GM23338 (cell line): Measurements from ENCODE around the gene RBKS. TPM values are rescaled to one million over a fixed set of nuclear protein-coding genes. Genes with fewer than 3 reads are reported as not detected.

Source experiments
- ATAC-seq: fragments of 200-7000 bp; cut with Tn5 transposase; 3 replicates; pipeline ENCODE4 v1.9.1; 2020
- DNase-seq: peaks from one replicate; pipeline ENCODE4 v3.0.0-alpha.2; 2015; ENCODE audit warnings: low spot score
- H2AFZ ChIP-seq: fragments of 200-600 bp; sonication (generic); 2 replicates; pipeline ENCODE4 v1.8.0; 2016; ENCODE audit warnings: antibody characterized with exemption, mild to moderate bottlenecking, moderate library complexity
- H3F3A ChIP-seq: fragments of 200-600 bp; sonication (generic); replicated peaks from 2 replicates; pipeline ENCODE4 v1.8.0; 2017; ENCODE audit warnings: antibody characterized with exemption, mixed run types, low read depth
- H3K27ac ChIP-seq: fragments of 200-600 bp; sonication (generic); 2 replicates; pipeline ENCODE4 v1.6.1; 2016; ENCODE audit warnings: low read depth
- H3K27me3 ChIP-seq: fragments of 200-600 bp; sonication (generic); 2 replicates; pipeline ENCODE4 v1.8.0; 2016; ENCODE audit warnings: mild to moderate bottlenecking, mixed run types, moderate library complexity; ENCODE audit not compliant: insufficient read depth
- H3K36me3 ChIP-seq: fragments of 200-600 bp; sonication (generic); 2 replicates; pipeline ENCODE4 v1.8.0; 2016; ENCODE audit warnings: mild to moderate bottlenecking; ENCODE audit not compliant: insufficient read depth
- H3K4me1 ChIP-seq: fragments of 200-600 bp; sonication (generic); 2 replicates; pipeline ENCODE4 v1.8.0; 2016; ENCODE audit warnings: mild to moderate bottlenecking, moderate library complexity; ENCODE audit not compliant: insufficient read depth
- H3K4me2 ChIP-seq: fragments of 200-600 bp; sonication (generic); 2 replicates; pipeline ENCODE4 v1.7.1; 2017; ENCODE audit warnings: mixed run types
- H3K4me3 ChIP-seq: fragments of 200-600 bp; sonication (generic); 2 replicates; pipeline ENCODE4 v1.6.1; 2016; ENCODE audit warnings: mixed run types
- H3K79me2 ChIP-seq: fragments of 200-600 bp; sonication (generic); replicated peaks from 2 replicates; pipeline ENCODE4 v1.8.0; 2017; ENCODE audit warnings: mild to moderate bottlenecking; ENCODE audit not compliant: insufficient read depth
- H3K9me2 ChIP-seq: fragments of 200-600 bp; sonication (generic); 2 replicates; pipeline ENCODE4 v1.8.0; 2017; ENCODE audit not compliant: insufficient read depth
- H4K20me1 ChIP-seq: fragments of 200-600 bp; sonication (generic); replicated peaks from 2 replicates; pipeline ENCODE4 v1.8.0; 2017; ENCODE audit warnings: mild to moderate bottlenecking; ENCODE audit not compliant: insufficient read depth
- H3K27ac Mint-ChIP-seq: 2 replicates; pipeline ENCODE4 v1.8.0; 2020; ENCODE audit warnings: inconsistent platforms, mild to moderate bottlenecking, moderate library complexity, mixed read lengths
- H3K27me3 Mint-ChIP-seq: 3 replicates; pipeline ENCODE4 v1.8.0; 2022; ENCODE audit warnings: low read depth, mild to moderate bottlenecking, moderate library complexity, mixed read lengths, inconsistent platforms; ENCODE audit not compliant: insufficient read depth, poor library complexity
- H3K36me3 Mint-ChIP-seq: 3 replicates; pipeline ENCODE4 v1.8.0; 2021; ENCODE audit warnings: low read depth, mild to moderate bottlenecking, inconsistent platforms, moderate library complexity, mixed read lengths
- H3K4me1 Mint-ChIP-seq: 3 replicates; pipeline ENCODE4 v1.8.0; 2020; ENCODE audit warnings: mild to moderate bottlenecking, inconsistent platforms, mixed read lengths
- H3K4me3 Mint-ChIP-seq: 3 replicates; pipeline ENCODE4 v1.8.0; 2021; ENCODE audit warnings: moderate library complexity, mild to moderate bottlenecking, inconsistent platforms, mixed read lengths
- H3K9me3 Mint-ChIP-seq: 3 replicates; pipeline ENCODE4 v1.8.0; 2020; ENCODE audit warnings: moderate library complexity, mild to moderate bottlenecking, inconsistent platforms, mixed read lengths
- CREB1 ChIP-seq: fragments of 250-450 bp; sonication (Bioruptor Pico); IDR thresholded peaks from 2 replicates; pipeline ENCODE4 v1.5.0; 2020; ENCODE audit warnings: low read depth, mild to moderate bottlenecking, moderate library complexity
- EZH2phosphoT487 ChIP-seq: fragments of 200-600 bp; sonication (generic); IDR thresholded peaks from one replicate; pipeline ENCODE4 v1.8.1; 2018; ENCODE audit warnings: antibody characterized with exemption; ENCODE audit not compliant: unreplicated experiment
- JUNB ChIP-seq: IDR thresholded peaks from one replicate; pipeline ENCODE4 v1.6.1; 2016; ENCODE audit warnings: antibody characterized with exemption; ENCODE audit not compliant: unreplicated experiment
- NANOG ChIP-seq: IDR thresholded peaks from 2 replicates; pipeline ENCODE4 v1.6.1; 2016; ENCODE audit warnings: antibody characterized with exemption, borderline replicate concordance
- ZNF114 ChIP-seq: fragments of 250-450 bp; sonication (Bioruptor Pico); IDR thresholded peaks from 2 replicates; pipeline ENCODE4 v1.5.0; 2020; ENCODE audit warnings: mild to moderate bottlenecking, moderate library complexity
- ZNF331 ChIP-seq: fragments of 250-450 bp; sonication (Bioruptor Pico); IDR thresholded peaks from 2 replicates; pipeline ENCODE4 v1.5.0; 2020; ENCODE audit warnings: low read depth, mild to moderate bottlenecking, moderate library complexity
- ZNF462 ChIP-seq: fragments of 250-450 bp; sonication (Bioruptor Pico); IDR thresholded peaks from 2 replicates; pipeline ENCODE4 v1.5.0; 2020; ENCODE audit warnings: mild to moderate bottlenecking, moderate library complexity
- polyA plus RNA-seq: library from polyadenylated mRNA; unstranded; fragments of >200 nt; fragmentation: Nextera tagmentation; extraction: Ambion mirVana; gene quantifications from 2 replicates; pipeline ENCODE4 v1.2.1, GENCODE V29; 2016
- total RNA-seq: library from RNA; depleted of rRNA; stranded (reverse); fragments of >200 nt; shearing (Covaris generic); gene quantifications from 2 replicates; pipeline ENCODE4 v1.2.3, GENCODE V29; 2014

The RBKS gene
- total and polyA plus RNA-seq, 2 experiments from 2014 or later = 1.3 to 1.5 TPM

DNA sequence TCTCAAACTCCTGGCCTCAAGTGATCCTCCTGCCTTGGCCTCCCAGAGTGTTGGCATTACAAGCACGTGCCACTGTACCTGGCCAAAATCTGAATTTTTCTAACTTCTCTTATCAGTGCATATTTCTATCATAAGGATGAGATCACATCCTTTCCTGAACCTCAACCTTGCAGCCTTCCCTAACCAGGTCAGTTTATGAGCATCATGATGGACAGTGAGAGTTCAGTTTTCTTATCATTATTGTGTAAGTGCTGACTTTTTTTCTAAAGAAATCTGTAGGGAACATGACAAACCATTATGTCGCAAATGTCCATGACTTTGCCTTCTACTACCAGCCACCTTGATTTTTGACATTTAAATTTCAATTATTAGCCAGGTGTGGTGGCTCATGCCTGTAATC is 87.1 kb downstream of the RBKS start (continued):
- TF ChIP-seq ZNF462 (CRISPR knock-in tag) = no peak
- TF ChIP-seq ZNF331 (CRISPR knock-in tag) = no peak
- TF ChIP-seq NANOG = no peak
- TF ChIP-seq ZNF114 (CRISPR knock-in tag) = no peak
- no peak for TF ChIP-seq CREB1

DNA sequence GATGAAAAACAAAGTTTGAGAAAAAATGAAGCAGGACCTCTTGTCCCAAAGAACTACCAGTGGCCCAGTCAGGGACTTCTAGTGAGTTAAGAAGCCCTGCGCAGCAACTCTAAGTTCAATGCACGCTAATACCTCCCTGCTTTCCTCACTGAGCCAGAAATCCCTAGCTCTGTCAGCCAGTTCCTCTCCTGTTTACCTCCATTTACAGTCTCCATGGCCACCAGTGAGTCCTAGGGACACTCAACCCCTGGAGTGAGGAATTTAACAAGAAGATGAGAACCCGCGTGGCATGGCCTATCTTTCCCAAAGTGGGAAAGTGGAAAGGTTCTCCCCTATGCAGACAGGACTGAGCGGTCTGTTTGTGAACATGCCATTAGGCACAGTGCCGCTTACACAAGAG is 87.6 kb downstream of the RBKS start:
- no peaks in the 10 kb centered on the region for H3K9me2 ChIP-seq
- Mint-ChIP-seq H3K27ac (no peak overlapping the region), H3K27me3 (peaks cover 6% of the 10 kb centered on the region), H3K36me3 (no peaks in the 10 kb centered on the region), H3K4me1 (no peaks in the 10 kb centered on the region), H3K4me3 (no peak overlapping the region), H3K9me3 (no peaks in the 10 kb centered on the region)
- no peak overlapping the region for H3K27ac ChIP-seq
- no peaks in the 10 kb centered on the region for H3K4me1 ChIP-seq
- no peaks in the 10 kb centered on the region for H3K79me2 ChIP-seq
- no peaks in the 10 kb centered on the region for H3K27me3 ChIP-seq
- H3K4me3 ChIP-seq = no peak overlapping the region
- no peak overlapping the region for H2AFZ ChIP-seq
- no peak for ATAC-seq
- H4K20me1 ChIP-seq = no peaks in the 10 kb centered on the region
- H3K36me3 ChIP-seq = no peaks in the 10 kb centered on the region
- DNase-seq = peak; percentile 8
- H3K4me2 ChIP-seq = no peak overlapping the region
- no peaks in the 10 kb centered on the region for H3F3A ChIP-seq
- no peak for TF ChIP-seq EZH2phosphoT487
- TF ChIP-seq ZNF114 (CRISPR knock-in tag) = no peak
- no peak for TF ChIP-seq ZNF331 (CRISPR knock-in tag)
- TF ChIP-seq CREB1 = no peak
- no peak for TF ChIP-seq JUNB
- no peak for TF ChIP-seq NANOG
- TF ChIP-seq ZNF462 (CRISPR knock-in tag) = no peak
